HepG2 (cell line): ENCODE results near the gene ITGB1. TPM values are rescaled to one million over a fixed set of nuclear protein-coding genes. Genes with fewer than 3 reads are reported as not detected.

Experiments
- CREB1 ChIP-seq, 2 experiments: fragments of 450-650 bp in 1 of 2; IDR thresholded peaks; 2 replicates each; pipeline ENCODE4 v1.6.1; 2016 to 2017; ENCODE audit warnings: control low read depth in 1 of 2, mild to moderate bottlenecking in 1 of 2, missing compliant biosample characterization in 1 of 2, missing genetic modification characterization in 1 of 2
- ELF1 ChIP-seq: sonication (generic); formaldehyde crosslinking; IDR thresholded peaks from 2 replicates; pipeline ENCODE4 v1.4.0; 2020; ENCODE audit warnings: missing genetic modification reagents
- FOSL2 ChIP-seq: sonication (generic); formaldehyde crosslinking; IDR thresholded peaks from 2 replicates; pipeline ENCODE4 v1.4.0; 2020; ENCODE audit warnings: missing genetic modification reagents
- HOXA3 ChIP-seq: sonication (generic); formaldehyde crosslinking; IDR thresholded peaks from 2 replicates; pipeline ENCODE4 v1.5.0; 2020; ENCODE audit warnings: missing genetic modification reagents
- KAT7 ChIP-seq: IDR thresholded peaks from 2 replicates; pipeline ENCODE4 v1.6.1; 2018; ENCODE audit warnings: borderline replicate concordance, missing compliant biosample characterization
- MXI1 ChIP-seq: IDR thresholded peaks from 3 replicates; pipeline ENCODE4 v1.6.1; 2012; ENCODE audit warnings: low read depth, low read length, inconsistent platforms, borderline replicate concordance
- NR2F6 ChIP-seq, 2 experiments: IDR thresholded peaks; 2 replicates each; pipeline ENCODE4 v1.6.1; 2016; ENCODE audit warnings: antibody characterized with exemption in 1 of 2, mild to moderate bottlenecking in 1 of 2
- POGZ ChIP-seq: sonication (generic); formaldehyde crosslinking; IDR thresholded peaks from 2 replicates; pipeline ENCODE4 v1.4.0; 2020; ENCODE audit warnings: mild to moderate bottlenecking, missing genetic modification reagents
- RBFOX2 ChIP-seq: fragments of 200-400 bp; formaldehyde crosslinking; IDR thresholded peaks from 2 replicates; pipeline ENCODE4 v1.6.1; 2017; ENCODE audit warnings: low read depth, mild to moderate bottlenecking, low read length
- SALL1 ChIP-seq: sonication (generic); formaldehyde crosslinking; IDR thresholded peaks from 2 replicates; pipeline ENCODE4 v1.8.0; 2022; ENCODE audit warnings: mild to moderate bottlenecking, missing genetic modification reagents
- SOX6 ChIP-seq, 2 experiments: fragments of 450-650 bp in 1 of 2; sonication (generic) in 1 of 2; formaldehyde crosslinking in 1 of 2; IDR thresholded peaks; 2 replicates each; pipeline versions ENCODE4 v1.4.0 to v1.6.1; 2017 to 2020; ENCODE audit warnings: antibody characterized with exemption in 1 of 2, mild to moderate bottlenecking in 1 of 2, missing genetic modification reagents in 1 of 2
- XBP1 ChIP-seq: sonication (generic); formaldehyde crosslinking; IDR thresholded peaks from 2 replicates; pipeline ENCODE4 v1.5.0; 2020; ENCODE audit warnings: missing genetic modification reagents
- ZNF350 ChIP-seq: sonication (generic); formaldehyde crosslinking; IDR thresholded peaks from 2 replicates; pipeline ENCODE4 v1.4.0; 2020; ENCODE audit warnings: mild to moderate bottlenecking, low read depth, missing genetic modification reagents, borderline replicate concordance
- ZSCAN31 ChIP-seq: sonication (generic); formaldehyde crosslinking; IDR thresholded peaks from 2 replicates; pipeline ENCODE4 v1.5.0; 2020; ENCODE audit warnings: low read depth, mild to moderate bottlenecking, missing genetic modification reagents
- polyA plus RNA-seq, 8 experiments: library from polyadenylated mRNA; depleted of rRNA in 3 of 8; stranded (reverse) in 7 of 8; unstranded in 1 of 8; fragments of >200 nt; fragmentation: Illumina TruSeq in 4 of 8; extraction: Trizol in 4 of 8; gene quantifications; 2 replicates each; pipeline versions ENCODE4 v1.2.1 to v1.2.3, GENCODE V29; 2011 to 2016; ENCODE audit warnings: low read depth in 4 of 8, missing spikeins in 1 of 8, mixed read lengths in 1 of 8; ENCODE audit not compliant: insufficient read depth in 1 of 8
- total RNA-seq, 5 experiments: library from RNA; depleted of rRNA; stranded (reverse); fragments of >200 nt; fragmentation: Illumina TruSeq; extraction: Trizol; gene quantifications; 2 replicates each; pipeline ENCODE4 v1.2.3, GENCODE V29; 2016; ENCODE audit warnings: low read depth in 1 of 5
- TF ChIP-seq, protein P1 (sequence below), 2 experiments: sonication (generic) in 1 of 2; formaldehyde crosslinking in 1 of 2; IDR thresholded peaks; 2 replicates each; pipeline versions ENCODE4 v1.5.1 to v1.6.1; 2011 to 2020; ENCODE audit warnings: borderline replicate concordance in 1 of 2, low read depth in 1 of 2, low read length in 1 of 2, mild to moderate bottlenecking in 1 of 2, missing genetic modification reagents in 1 of 2, moderate library complexity in 1 of 2
- TF ChIP-seq, protein P2 (sequence below): sonication (generic); formaldehyde crosslinking; IDR thresholded peaks from 2 replicates; pipeline ENCODE4 v1.4.0; 2020; ENCODE audit warnings: missing genetic modification reagents
- TF ChIP-seq, protein P3 (sequence below): sonication (generic); formaldehyde crosslinking; IDR thresholded peaks from 2 replicates; pipeline ENCODE4 v1.4.0; 2020; ENCODE audit warnings: missing genetic modification reagents, mild to moderate bottlenecking, borderline replicate concordance

Gene ITGB1
- total and polyA plus RNA-seq, 2 of the 13 experiments (the other 11 are each of a cell fraction or from before 2014, with no cell fraction given), result 190 to 204 TPM

DNA sequence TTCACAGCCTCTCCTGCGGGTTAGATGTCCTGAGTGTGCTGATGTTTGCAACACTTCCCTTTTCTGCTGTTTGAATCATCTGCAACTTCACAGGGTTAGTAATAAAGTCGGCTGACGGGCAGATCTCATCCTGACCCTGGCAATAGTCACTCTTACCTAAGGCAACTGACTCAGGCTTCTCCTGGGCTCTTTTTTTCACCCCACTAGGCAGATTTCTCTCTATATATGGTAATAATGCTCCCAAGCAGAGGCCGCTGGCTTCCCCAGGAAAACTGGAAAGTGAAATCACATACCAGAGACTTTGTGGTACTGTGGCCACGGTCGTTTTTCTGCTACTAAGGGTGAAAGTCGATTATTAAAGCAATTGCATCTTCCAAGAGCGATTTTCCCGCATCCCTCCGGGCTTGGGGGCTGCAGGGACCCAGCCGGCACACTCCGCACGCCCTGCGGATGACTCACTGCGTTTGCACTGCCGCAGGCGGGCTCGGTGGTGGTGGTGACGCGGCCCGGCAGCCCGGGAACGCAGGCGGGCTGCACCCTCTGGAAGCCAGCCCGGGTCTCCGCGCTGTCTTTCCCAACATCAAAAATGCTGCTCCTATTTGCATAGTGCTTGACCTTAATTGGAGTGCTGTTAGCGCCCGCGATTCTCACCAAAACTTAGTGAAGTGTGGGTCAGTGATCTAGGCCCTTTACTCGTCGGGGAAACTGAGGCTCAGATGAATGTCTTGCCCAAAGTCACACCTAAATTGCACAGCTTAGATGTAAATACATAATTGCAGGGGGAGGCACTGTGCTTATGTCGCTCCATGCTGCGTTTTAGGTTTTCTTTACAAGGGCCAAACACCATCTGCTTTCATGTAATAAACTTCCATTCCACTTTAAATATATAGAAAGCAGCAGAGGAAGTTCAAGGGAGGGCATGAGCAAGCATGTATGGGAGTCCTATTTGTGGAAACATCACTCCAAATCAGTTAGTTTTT, 47.6 kb upstream of the ITGB1 start (continued):
- TF ChIP-seq SOX6 (IDR thresholded peaks at IDR 0.05) (no peak), SOX6 (CRISPR knock-in tag; IDR thresholded peaks at IDR 0.05) (peak; percentile 35; the same call in 1 of the 2 replicates), XBP1 (no peak), ZNF350 (CRISPR knock-in tag) (0 out of 2 replicates have a peak, but pooled peaks have one; percentile 38), CREB1 (IDR thresholded peaks at IDR 0.05) (peak; percentile 72), CREB1 (CRISPR knock-in tag; IDR thresholded peaks at IDR 0.05) (peak; percentile 60; the same call in 1 of the 2 replicates), ZSCAN31 (CRISPR knock-in tag) (peak; percentile 23; the same call in 1 of the 2 replicates), MXI1 (peak; percentile 41; the same call in 1 of the 3 replicates), HOXA3 (CRISPR knock-in tag) (peak; percentile 61; the same call in 1 of the 2 replicates), SALL1 (peak; percentile 58), KAT7 (CRISPR knock-in tag) (peak; percentile 58; the same call in 1 of the 2 replicates), FOSL2 (CRISPR knock-in tag) (peak; percentile 97), POGZ (CRISPR knock-in tag) (0 out of 2 replicates have a peak, but pooled peaks have one; percentile 33), RBFOX2 (peak; percentile 38; the same call in 1 of the 2 replicates), ELF1 (CRISPR knock-in tag) (no peak), NR2F6 (IDR thresholded peaks at IDR 0.05) (no peak), NR2F6 (CRISPR knock-in tag; IDR thresholded peaks at IDR 0.05) (peak; percentile 30; the same call in 1 of the 2 replicates)
- TF ChIP-seq, protein P1, sequence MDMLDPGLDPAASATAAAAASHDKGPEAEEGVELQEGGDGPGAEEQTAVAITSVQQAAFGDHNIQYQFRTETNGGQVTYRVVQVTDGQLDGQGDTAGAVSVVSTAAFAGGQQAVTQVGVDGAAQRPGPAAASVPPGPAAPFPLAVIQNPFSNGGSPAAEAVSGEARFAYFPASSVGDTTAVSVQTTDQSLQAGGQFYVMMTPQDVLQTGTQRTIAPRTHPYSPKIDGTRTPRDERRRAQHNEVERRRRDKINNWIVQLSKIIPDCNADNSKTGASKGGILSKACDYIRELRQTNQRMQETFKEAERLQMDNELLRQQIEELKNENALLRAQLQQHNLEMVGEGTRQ (IDR thresholded peaks at IDR 0.05; ENCODE audit: low read depth, low read length), result no peak
- TF ChIP-seq, protein P1 (CRISPR knock-in tag; IDR thresholded peaks at IDR 0.05; ENCODE audit: borderline replicate concordance), result no peak
- TF ChIP-seq, protein P2, sequence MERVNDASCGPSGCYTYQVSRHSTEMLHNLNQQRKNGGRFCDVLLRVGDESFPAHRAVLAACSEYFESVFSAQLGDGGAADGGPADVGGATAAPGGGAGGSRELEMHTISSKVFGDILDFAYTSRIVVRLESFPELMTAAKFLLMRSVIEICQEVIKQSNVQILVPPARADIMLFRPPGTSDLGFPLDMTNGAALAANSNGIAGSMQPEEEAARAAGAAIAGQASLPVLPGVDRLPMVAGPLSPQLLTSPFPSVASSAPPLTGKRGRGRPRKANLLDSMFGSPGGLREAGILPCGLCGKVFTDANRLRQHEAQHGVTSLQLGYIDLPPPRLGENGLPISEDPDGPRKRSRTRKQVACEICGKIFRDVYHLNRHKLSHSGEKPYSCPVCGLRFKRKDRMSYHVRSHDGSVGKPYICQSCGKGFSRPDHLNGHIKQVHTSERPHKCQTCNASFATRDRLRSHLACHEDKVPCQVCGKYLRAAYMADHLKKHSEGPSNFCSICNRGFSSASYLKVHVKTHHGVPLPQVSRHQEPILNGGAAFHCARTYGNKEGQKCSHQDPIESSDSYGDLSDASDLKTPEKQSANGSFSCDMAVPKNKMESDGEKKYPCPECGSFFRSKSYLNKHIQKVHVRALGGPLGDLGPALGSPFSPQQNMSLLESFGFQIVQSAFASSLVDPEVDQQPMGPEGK (CRISPR knock-in tag), result peak; percentile 63; the same call in 1 of the 2 replicates
- TF ChIP-seq, protein P3, sequence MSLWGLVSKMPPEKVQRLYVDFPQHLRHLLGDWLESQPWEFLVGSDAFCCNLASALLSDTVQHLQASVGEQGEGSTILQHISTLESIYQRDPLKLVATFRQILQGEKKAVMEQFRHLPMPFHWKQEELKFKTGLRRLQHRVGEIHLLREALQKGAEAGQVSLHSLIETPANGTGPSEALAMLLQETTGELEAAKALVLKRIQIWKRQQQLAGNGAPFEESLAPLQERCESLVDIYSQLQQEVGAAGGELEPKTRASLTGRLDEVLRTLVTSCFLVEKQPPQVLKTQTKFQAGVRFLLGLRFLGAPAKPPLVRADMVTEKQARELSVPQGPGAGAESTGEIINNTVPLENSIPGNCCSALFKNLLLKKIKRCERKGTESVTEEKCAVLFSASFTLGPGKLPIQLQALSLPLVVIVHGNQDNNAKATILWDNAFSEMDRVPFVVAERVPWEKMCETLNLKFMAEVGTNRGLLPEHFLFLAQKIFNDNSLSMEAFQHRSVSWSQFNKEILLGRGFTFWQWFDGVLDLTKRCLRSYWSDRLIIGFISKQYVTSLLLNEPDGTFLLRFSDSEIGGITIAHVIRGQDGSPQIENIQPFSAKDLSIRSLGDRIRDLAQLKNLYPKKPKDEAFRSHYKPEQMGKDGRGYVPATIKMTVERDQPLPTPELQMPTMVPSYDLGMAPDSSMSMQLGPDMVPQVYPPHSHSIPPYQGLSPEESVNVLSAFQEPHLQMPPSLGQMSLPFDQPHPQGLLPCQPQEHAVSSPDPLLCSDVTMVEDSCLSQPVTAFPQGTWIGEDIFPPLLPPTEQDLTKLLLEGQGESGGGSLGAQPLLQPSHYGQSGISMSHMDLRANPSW (CRISPR knock-in tag), result no peak
